OCI-LY7 (cell line): Measurements from ENCODE around the gene SKAP2. TPM values are rescaled to one million over a fixed set of nuclear protein-coding genes. Genes with fewer than 3 reads are reported as not detected.

ENCODE experiments used
- BruUV-seq: library from RNA; stranded (reverse); fragments of 400-500 nt; replicated peaks from 2 replicates; lab custom pipeline; 2021; lab: Mats Ljungman, UMichigan
- CTCF ChIA-PET: fragments of 300-600 bp; sonication (Branson Sonifier 250); formaldehyde crosslinking; loops from one replicate; lab custom pipeline; 2022; ENCODE audit warnings: antibody characterized with exemption; ENCODE audit not compliant: unreplicated experiment; lab: Charles Lee
- POLR2A ChIA-PET: fragments of 300-600 bp; sonication (Branson Sonifier 250); formaldehyde crosslinking; loops from one replicate; lab custom pipeline; 2022; ENCODE audit warnings: antibody characterized with exemption; lab: Charles Lee
- DNase-seq: peaks from one replicate; pipeline ENCODE4 v3.0.0-alpha.2; 2015; ENCODE audit warnings: low spot score
- H2AFZ ChIP-seq: fragments of 200-600 bp; sonication (generic), shearing (Covaris generic); 2 replicates; pipeline ENCODE4 v1.6.1; 2014; ENCODE audit warnings: mild to moderate bottlenecking, antibody characterized with exemption, low read length, moderate library complexity
- H3K27ac ChIP-seq: fragments of 200-600 bp; sonication (generic); 2 replicates; pipeline ENCODE4 v1.5.1; 2014; ENCODE audit warnings: mixed run types, low read depth, mild to moderate bottlenecking, moderate library complexity, low read length, inconsistent platforms; ENCODE audit not compliant: poor library complexity, severe bottlenecking
- H3K36me3 ChIP-seq: fragments of 200-600 bp; sonication (generic); 2 replicates; pipeline ENCODE4 v1.6.1; 2014; ENCODE audit warnings: mild to moderate bottlenecking, antibody characterized with exemption, low read length, moderate library complexity, mixed read lengths; ENCODE audit not compliant: insufficient read depth
- H3K4me1 ChIP-seq: fragments of 200-600 bp; sonication (generic); 2 replicates; pipeline ENCODE4 v1.5.1; 2014; ENCODE audit warnings: mild to moderate bottlenecking, low read length; ENCODE audit not compliant: insufficient read depth, poor library complexity, severe bottlenecking
- H3K4me2 ChIP-seq: fragments of 200-600 bp; sonication (generic); 2 replicates; pipeline ENCODE4 v1.6.1; 2014; ENCODE audit warnings: mild to moderate bottlenecking, low read length
- H3K4me3 ChIP-seq: fragments of 200-600 bp; sonication (generic); 2 replicates; pipeline ENCODE4 v1.5.1; 2014; ENCODE audit warnings: mild to moderate bottlenecking, low read depth, low read length; ENCODE audit not compliant: poor library complexity, severe bottlenecking
- H3K79me2 ChIP-seq: fragments of 200-600 bp; sonication (generic); 2 replicates; pipeline ENCODE4 v1.6.1; 2016; ENCODE audit warnings: low read depth, mild to moderate bottlenecking, low read length, moderate library complexity, mixed read lengths; ENCODE audit not compliant: insufficient read depth
- H3K9me2 ChIP-seq: fragments of 200-600 bp; sonication (generic); 2 replicates; pipeline ENCODE4 v1.6.1; 2016; ENCODE audit warnings: mild to moderate bottlenecking, low read length, mixed read lengths; ENCODE audit not compliant: insufficient read depth
- H3K9me3 ChIP-seq: fragments of 200-600 bp; sonication (generic); 2 replicates; pipeline ENCODE4 v1.6.1; 2014; ENCODE audit warnings: mild to moderate bottlenecking, mixed run types, low read length, mixed read lengths
- H4K20me1 ChIP-seq: fragments of 200-600 bp; sonication (generic); 2 replicates; pipeline ENCODE4 v1.6.1; 2014; ENCODE audit warnings: mild to moderate bottlenecking, antibody characterized with exemption, low read length, moderate library complexity, mixed read lengths; ENCODE audit not compliant: insufficient read depth
- EZH2phosphoT487 ChIP-seq: fragments of 200-600 bp; sonication (generic); IDR thresholded peaks from 2 replicates; pipeline ENCODE4 v1.6.1; 2018; ENCODE audit warnings: low read depth, borderline replicate concordance, mild to moderate bottlenecking, mixed run types, antibody characterized with exemption, low read length, moderate library complexity, mixed read lengths
- intact Hi-C: fragments of 100-400 bp; cut with micrococcal nuclease; formaldehyde crosslinking; loops from one replicate; pipeline ENCODE4 v1.10.0; 2022; ENCODE audit not compliant: unreplicated experiment
- total RNA-seq, 2 experiments: library from RNA; depleted of rRNA in 1 of 2; stranded (reverse); fragments of >200 nt in 1 of 2; shearing (Covaris generic) in 1 of 2; gene quantifications; 2 replicates each; pipeline ENCODE4 v1.2.3, GENCODE V29; 2014 to 2022
- TF ChIP-seq, protein P1 (sequence below): fragments of 200-600 bp; sonication (generic); conservative IDR thresholded peaks from 2 replicates; pipeline ENCODE4 v1.5.1; 2014; ENCODE audit warnings: mild to moderate bottlenecking, antibody characterized with exemption, low read length, moderate library complexity, mixed read lengths

The SKAP2 gene
- total RNA-seq, 2 experiments from 2014 or later, result 15.5 to 54.8 TPM

- Histone ChIP-seq H3K4me2 (no peak overlapping the region), H3K79me2 (peaks cover 7% of the 10 kb centered on the region; the same call in 1 of the 2 replicates), H3K27ac (no peak overlapping the region), H3K4me1 (no peaks in the 10 kb centered on the region), H3K9me2 (no peaks in the 10 kb centered on the region), H4K20me1 (peaks cover 14% of the 10 kb centered on the region), H3K9me3 (no peaks in the 10 kb centered on the region), H2AFZ (no peak overlapping the region), H3K4me3 (no peak overlapping the region), H3K36me3 (no peaks in the 10 kb centered on the region)
- POLR2A ChIA-PET, result interaction anchor here (1.5 to 1.6 kb wide), 2 partner anchors 9 to 14 kb away, joined by 4 to 5 read pairs; partner anchors contain the start of gene SKAP2
- TF ChIP-seq, protein P1, sequence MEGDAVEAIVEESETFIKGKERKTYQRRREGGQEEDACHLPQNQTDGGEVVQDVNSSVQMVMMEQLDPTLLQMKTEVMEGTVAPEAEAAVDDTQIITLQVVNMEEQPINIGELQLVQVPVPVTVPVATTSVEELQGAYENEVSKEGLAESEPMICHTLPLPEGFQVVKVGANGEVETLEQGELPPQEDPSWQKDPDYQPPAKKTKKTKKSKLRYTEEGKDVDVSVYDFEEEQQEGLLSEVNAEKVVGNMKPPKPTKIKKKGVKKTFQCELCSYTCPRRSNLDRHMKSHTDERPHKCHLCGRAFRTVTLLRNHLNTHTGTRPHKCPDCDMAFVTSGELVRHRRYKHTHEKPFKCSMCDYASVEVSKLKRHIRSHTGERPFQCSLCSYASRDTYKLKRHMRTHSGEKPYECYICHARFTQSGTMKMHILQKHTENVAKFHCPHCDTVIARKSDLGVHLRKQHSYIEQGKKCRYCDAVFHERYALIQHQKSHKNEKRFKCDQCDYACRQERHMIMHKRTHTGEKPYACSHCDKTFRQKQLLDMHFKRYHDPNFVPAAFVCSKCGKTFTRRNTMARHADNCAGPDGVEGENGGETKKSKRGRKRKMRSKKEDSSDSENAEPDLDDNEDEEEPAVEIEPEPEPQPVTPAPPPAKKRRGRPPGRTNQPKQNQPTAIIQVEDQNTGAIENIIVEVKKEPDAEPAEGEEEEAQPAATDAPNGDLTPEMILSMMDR, result no peak
- TF ChIP-seq EZH2phosphoT487, result no peak
- intact Hi-C loops, result no loop called here
- no TSS peak for BruUV-seq
- DNase-seq, result no peak
- CTCF ChIA-PET, result no interaction called here
These were observed 9.2 kb downstream of the SKAP2 start for GRCh38 chr7:26854876-26855855.

DNA sequence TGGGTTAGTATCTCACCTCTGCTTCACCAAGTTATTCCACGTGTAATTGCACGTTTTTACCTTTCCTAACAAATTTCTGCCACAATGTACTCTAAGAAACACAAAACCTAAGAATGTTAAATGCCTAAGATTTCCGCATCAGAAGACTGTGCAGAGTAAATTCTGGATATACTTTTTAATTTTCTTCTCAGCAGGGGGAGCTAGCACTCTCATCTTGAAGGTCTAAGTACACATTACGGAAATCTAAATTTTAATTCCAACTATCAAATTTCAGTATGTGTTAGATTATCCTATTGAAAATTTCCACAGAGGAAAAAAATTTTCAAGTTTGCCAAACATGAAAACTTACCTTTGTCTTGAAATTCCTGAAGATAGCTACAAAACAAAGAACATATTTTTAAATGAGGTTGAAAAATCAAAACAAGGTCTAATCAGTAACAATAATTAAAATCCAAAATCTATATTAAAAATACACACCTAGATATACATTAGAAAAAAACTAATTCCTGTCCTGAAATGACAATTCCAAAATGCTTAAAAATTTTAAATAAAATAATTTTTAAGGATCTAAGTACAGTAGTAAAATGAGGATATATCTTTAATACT, 10.5 kb downstream of the SKAP2 start:
- no peaks in the 10 kb centered on the region for H3K36me3 ChIP-seq
- CTCF ChIA-PET, result no interaction called here
- DNase-seq, result peak; percentile 53
- no peaks in the 10 kb centered on the region for H3K9me2 ChIP-seq
- TF ChIP-seq, protein P1, result peak; percentile 89
- no peak for TF ChIP-seq EZH2phosphoT487
- H4K20me1 ChIP-seq, result peaks cover 6% of the 10 kb centered on the region; the same call in 1 of the 2 replicates
- intact Hi-C loops, result loop anchor here (2.0 kb wide), 1 partner anchor 307 kb away; no protein-coding TSS in a partner anchor
- no peaks in the 10 kb centered on the region for H3K79me2 ChIP-seq
- no peak overlapping the region for H2AFZ ChIP-seq
- H3K27ac ChIP-seq, result no peak overlapping the region
- no peak overlapping the region for H3K4me3 ChIP-seq
- POLR2A ChIA-PET, result interaction anchor here (0.6 to 1.5 kb wide), 3 partner anchors 9 to 222 kb away, joined by 3 to 4 read pairs (median 3); no protein-coding TSS in a partner anchor
- no peak overlapping the region for H3K4me2 ChIP-seq
- no TSS peak for BruUV-seq
- H3K9me3 ChIP-seq, result no peaks in the 10 kb centered on the region
- no peaks in the 10 kb centered on the region for H3K4me1 ChIP-seq
